Mesenchymal stem cell (in vitro differentiated cells and primary cell): ENCODE results near the gene LRRFIP1.

Source experiments
- DNase-seq: peaks from one replicate; pipeline ENCODE4 v3.0.0-alpha.2; 2013
- H2AFZ ChIP-seq: one replicate; pipeline ENCODE4 v1.6.1; 2013; ENCODE audit warnings: low read depth, mild to moderate bottlenecking, control low read depth, inconsistent platforms, low read length, moderate library complexity
- H2AK5ac ChIP-seq: 2 replicates; pipeline ENCODE4 v1.6.1; 2013; ENCODE audit warnings: low read length, moderate library complexity, mild to moderate bottlenecking, inconsistent platforms; ENCODE audit not compliant: severe bottlenecking
- H2BK120ac ChIP-seq: one replicate; pipeline ENCODE4 v1.6.1; 2013; ENCODE audit warnings: low read depth, mild to moderate bottlenecking, inconsistent platforms, low read length, moderate library complexity
- H2BK12ac ChIP-seq, 2 experiments: one replicate each; pipeline ENCODE4 v1.6.1; 2013; ENCODE audit warnings: inconsistent platforms in 2 of 2, low read length in 2 of 2, mild to moderate bottlenecking in 2 of 2, moderate library complexity in 2 of 2, control low read depth in 1 of 2
- H2BK15ac ChIP-seq: one replicate; pipeline ENCODE4 v1.6.1; 2013; ENCODE audit warnings: mild to moderate bottlenecking, low read depth, inconsistent platforms; ENCODE audit not compliant: poor library complexity, severe bottlenecking
- H2BK5ac ChIP-seq: 2 replicates; pipeline ENCODE4 v1.6.1; 2013; ENCODE audit warnings: low read depth, mild to moderate bottlenecking, low read length, control low read depth, inconsistent platforms; ENCODE audit not compliant: poor library complexity, severe bottlenecking
- H3K14ac ChIP-seq, 2 experiments: one replicate each; pipeline ENCODE4 v1.6.1; 2013; ENCODE audit warnings: inconsistent platforms in 2 of 2, low read length in 2 of 2, control low read depth in 1 of 2, mild to moderate bottlenecking in 1 of 2, moderate library complexity in 1 of 2
- H3K18ac ChIP-seq, 2 experiments: one replicate each; pipeline ENCODE4 v1.6.1; 2013; ENCODE audit warnings: inconsistent platforms in 2 of 2, low read length in 2 of 2, control low read depth in 1 of 2, low read depth in 1 of 2, mild to moderate bottlenecking in 1 of 2
- H3K23ac ChIP-seq, 2 experiments: one replicate each; pipeline ENCODE4 v1.6.1; 2013; ENCODE audit warnings: inconsistent platforms in 2 of 2, low read length in 2 of 2, mild to moderate bottlenecking in 2 of 2, moderate library complexity in 2 of 2, control low read depth in 1 of 2
- H3K27ac ChIP-seq: 2 replicates; pipeline ENCODE4 v1.5.1; 2013; ENCODE audit warnings: mild to moderate bottlenecking, moderate library complexity, low read length, control low read depth, inconsistent platforms; ENCODE audit not compliant: poor library complexity, severe bottlenecking
- H3K27me3 ChIP-seq, 2 experiments: 2 replicates each; pipeline versions ENCODE4 v1.6.1 to v1.7.0; 2013; ENCODE audit warnings: low read length in 2 of 2, mild to moderate bottlenecking in 2 of 2, moderate library complexity in 2 of 2, control low read depth in 1 of 2, inconsistent platforms in 1 of 2; ENCODE audit not compliant: control insufficient read depth in 1 of 2, insufficient read depth in 1 of 2
- H3K36me3 ChIP-seq, 2 experiments: 2 replicates each; pipeline versions ENCODE4 v1.6.1 to v1.7.0; 2013; ENCODE audit warnings: low read length in 2 of 2, control low read depth in 1 of 2, inconsistent platforms in 1 of 2, low read depth in 1 of 2, mild to moderate bottlenecking in 1 of 2; ENCODE audit not compliant: insufficient read depth in 2 of 2, control insufficient read depth in 1 of 2
- H3K4ac ChIP-seq, 2 experiments: one replicate each; pipeline ENCODE4 v1.6.1; 2013; ENCODE audit warnings: inconsistent platforms in 2 of 2, low read length in 2 of 2, mild to moderate bottlenecking in 2 of 2, moderate library complexity in 2 of 2, control low read depth in 1 of 2, low read depth in 1 of 2
- H3K4me1 ChIP-seq: 2 replicates; pipeline ENCODE4 v1.6.1; 2013; ENCODE audit warnings: low read depth, low read length, control low read depth; ENCODE audit not compliant: control insufficient read depth, insufficient read depth
- H3K4me2 ChIP-seq: 2 replicates; pipeline ENCODE4 v1.6.1; 2013; ENCODE audit warnings: low read length, mild to moderate bottlenecking, inconsistent platforms; ENCODE audit not compliant: poor library complexity, severe bottlenecking
- H3K4me3 ChIP-seq, 2 experiments: 2 replicates each; pipeline versions ENCODE4 v1.5.1 to v1.7.0; 2013; ENCODE audit warnings: low read length in 2 of 2, mild to moderate bottlenecking in 2 of 2, control low read depth in 1 of 2, low read depth in 1 of 2; ENCODE audit not compliant: insufficient read depth in 1 of 2
- H3K79me1 ChIP-seq: replicated peaks from 2 replicates; pipeline ENCODE4 v1.6.1; 2013; ENCODE audit warnings: mild to moderate bottlenecking, control low read depth, low read length, inconsistent platforms; ENCODE audit not compliant: poor library complexity, severe bottlenecking
- H3K9ac ChIP-seq: 2 replicates; pipeline ENCODE4 v1.7.0; 2013; ENCODE audit warnings: mild to moderate bottlenecking, low read length, moderate library complexity
- H3K9me3 ChIP-seq: 2 replicates; pipeline ENCODE4 v1.7.0; 2013; ENCODE audit warnings: mild to moderate bottlenecking, low read length; ENCODE audit not compliant: control insufficient read depth
- H4K8ac ChIP-seq: one replicate; pipeline ENCODE4 v1.6.1; 2013; ENCODE audit warnings: inconsistent platforms, mild to moderate bottlenecking, low read length, moderate library complexity
- H4K91ac ChIP-seq: one replicate; pipeline ENCODE4 v1.6.1; 2013; ENCODE audit warnings: mild to moderate bottlenecking, low read length, inconsistent platforms
- WGBS: methylation state at CpG from one replicate; pipeline ENCODE4 v1.1.7; 2013; ENCODE audit warnings: mixed read lengths; 5-methylcytosine and 5-hydroxymethylcytosine counted together

The LRRFIP1 gene

GRCh38 chr2:237743024-237743423 is 115.6 kb downstream of the LRRFIP1 start:
- Histone ChIP-seq H3K4ac (no peak overlapping the region), H3K36me3 (peaks cover 21 to 26% of the 10 kb centered on the region in 2 experiments), H2BK15ac (no peak overlapping the region), H2BK120ac (no peak overlapping the region), H3K23ac (no peak overlapping the region), H3K14ac (no peak overlapping the region), H3K18ac (no peak overlapping the region), H3K9ac (no peak overlapping the region), H2AFZ (no peak overlapping the region), H4K8ac (no peak overlapping the region), H3K4me3 (no peak overlapping the region), H2BK5ac (no peak overlapping the region), H2BK12ac (no peak overlapping the region), H3K27ac (no peak overlapping the region), H3K9me3 (no peaks in the 10 kb centered on the region), H4K91ac (no peak overlapping the region), H3K4me2 (no peak overlapping the region), H3K79me1 (peaks cover 58% of the 10 kb centered on the region), H2AK5ac (no peak overlapping the region), H3K27me3 (no peaks in the 10 kb centered on the region), H3K4me1 (peaks cover 5% of the 10 kb centered on the region)
- 96% methylated on average over 6 of the region's 6 CpGs for WGBS
- no peak for DNase-seq

- no peaks in the 10 kb centered on the region for H3K27me3 ChIP-seq
- H3K4me1 ChIP-seq = peaks cover 3% of the 10 kb centered on the region
- WGBS = 73% methylated on average over 11 of the region's 12 CpGs
- H3K18ac ChIP-seq = no peak overlapping the region
- no peak overlapping the region for H2AK5ac ChIP-seq
- H3K14ac ChIP-seq = no peak overlapping the region
- peaks cover 55% of the 10 kb centered on the region for H3K79me1 ChIP-seq
- no peak overlapping the region for H3K23ac ChIP-seq
- H3K4me2 ChIP-seq = no peak overlapping the region
- H3K27ac ChIP-seq = no peak overlapping the region
- H3K4ac ChIP-seq = no peak overlapping the region
- H2BK15ac ChIP-seq = no peak overlapping the region
- H4K8ac ChIP-seq = peak overlapping the region; percentile 57
- peak overlapping the region; percentile 15 for H3K9ac ChIP-seq
- no peak overlapping the region for H2BK12ac ChIP-seq
- peaks cover 23 to 24% of the 10 kb centered on the region in 2 experiments for H3K36me3 ChIP-seq
- no peak overlapping the region for H2BK120ac ChIP-seq
- no peak overlapping the region for H2BK5ac ChIP-seq
- H2AFZ ChIP-seq = no peak overlapping the region
- peak overlapping the region; percentile 49 for H4K91ac ChIP-seq
- DNase-seq = peak; percentile 52
- no peaks in the 10 kb centered on the region for H3K9me3 ChIP-seq
- no peak overlapping the region for H3K4me3 ChIP-seq
These were observed 116.3 kb downstream of the LRRFIP1 start for GRCh38 chr2:237743561-237744269.

DNA sequence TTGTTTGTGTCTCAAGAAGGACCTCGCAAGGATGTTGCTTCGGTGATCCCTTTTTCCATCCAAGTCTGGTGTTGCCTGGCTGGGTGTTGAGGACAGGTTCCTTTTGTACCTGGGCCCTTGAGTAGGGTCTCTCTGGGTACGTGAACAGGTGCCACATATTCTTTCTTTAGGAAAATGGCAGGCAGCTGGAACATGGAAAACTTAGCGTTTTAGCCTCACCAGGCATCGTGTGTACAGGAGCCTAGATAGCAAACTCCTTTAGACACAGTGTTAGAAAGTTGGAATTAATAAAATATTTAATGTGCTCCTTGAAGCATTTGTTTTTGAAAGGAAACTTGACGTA is 116.9 kb downstream of the LRRFIP1 start:
- no peak overlapping the region for H2BK15ac ChIP-seq
- no peak overlapping the region for H2AFZ ChIP-seq
- DNase-seq = no peak
- no peak overlapping the region for H3K23ac ChIP-seq
- no peak overlapping the region for H2AK5ac ChIP-seq
- no peaks in the 10 kb centered on the region for H3K9me3 ChIP-seq
- no peak overlapping the region for H4K91ac ChIP-seq
- H2BK12ac ChIP-seq = no peak overlapping the region
- H3K27ac ChIP-seq = no peak overlapping the region
- peaks cover 52% of the 10 kb centered on the region for H3K79me1 ChIP-seq
- peaks cover 24 to 27% of the 10 kb centered on the region in 2 experiments for H3K36me3 ChIP-seq
- no peak overlapping the region for H3K4me3 ChIP-seq
- no peak overlapping the region for H3K14ac ChIP-seq
- no peak overlapping the region for H3K4ac ChIP-seq
- no peak overlapping the region for H3K18ac ChIP-seq
- H3K4me2 ChIP-seq = no peak overlapping the region
- H2BK120ac ChIP-seq = no peak overlapping the region
- peaks cover 3% of the 10 kb centered on the region for H3K4me1 ChIP-seq
- no peak overlapping the region for H2BK5ac ChIP-seq
- H4K8ac ChIP-seq = no peak overlapping the region
- H3K9ac ChIP-seq = peak overlapping the region; percentile 15
- H3K27me3 ChIP-seq = no peaks in the 10 kb centered on the region
- WGBS = 88% methylated on average over 6 of the region's 6 CpGs

DNA sequence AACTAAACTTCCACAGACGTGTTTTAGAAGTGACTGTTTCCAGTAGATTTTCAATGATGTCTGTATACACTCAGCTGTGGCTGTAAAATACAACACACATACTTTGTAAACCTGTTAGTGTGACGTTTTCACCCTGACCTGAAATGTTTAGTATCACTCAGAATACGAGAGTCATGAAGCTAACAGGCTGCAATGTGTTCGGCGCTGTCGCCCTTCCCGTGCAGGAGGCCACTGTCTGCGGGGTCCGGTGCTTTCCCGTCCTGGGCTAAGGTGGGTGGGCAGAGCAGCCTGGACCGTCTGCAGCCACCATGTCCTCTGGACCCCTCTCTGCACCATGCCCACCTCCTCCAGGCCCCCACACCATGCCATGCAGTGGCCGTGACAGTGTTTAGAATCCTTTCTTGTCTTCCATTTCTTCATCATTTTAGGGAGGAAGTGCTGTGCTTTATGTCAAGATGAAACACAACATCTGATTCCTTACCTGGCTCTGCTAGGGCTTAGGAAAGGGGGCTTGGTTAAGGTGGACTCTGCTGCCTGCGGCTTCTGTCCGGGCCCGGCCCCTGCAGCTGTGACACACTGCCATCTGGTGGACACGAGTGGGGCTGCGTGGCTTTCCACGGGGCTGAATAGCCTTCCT is 117.3 kb downstream of the LRRFIP1 start:
- Histone ChIP-seq H3K14ac (peak overlapping the region in 1 of 2 experiments; percentile 30), H4K91ac (no peak overlapping the region), H3K27me3 (no peaks in the 10 kb centered on the region), H2AK5ac (no peak overlapping the region), H3K18ac (no peak overlapping the region), H3K4me3 (no peak overlapping the region), H3K36me3 (peaks cover 26 to 27% of the 10 kb centered on the region in 2 experiments), H3K79me1 (peaks cover 54% of the 10 kb centered on the region), H3K23ac (no peak overlapping the region), H2BK120ac (no peak overlapping the region), H2AFZ (no peak overlapping the region), H4K8ac (no peak overlapping the region), H3K4me1 (peaks cover 3% of the 10 kb centered on the region), H3K4me2 (no peak overlapping the region), H3K4ac (no peak overlapping the region), H3K27ac (no peak overlapping the region), H3K9ac (no peak overlapping the region), H2BK5ac (no peak overlapping the region), H2BK15ac (no peak overlapping the region), H3K9me3 (no peaks in the 10 kb centered on the region), H2BK12ac (no peak overlapping the region)
- WGBS = 66% methylated on average over 16 of the region's 18 CpGs
- DNase-seq = peak; percentile 60
